ENCODE results near the gene IL34. TPM values are rescaled to one million over a fixed set of nuclear protein-coding genes. Genes with fewer than 3 reads are reported as not detected.
A peak's percentile ranks its signal among the peaks of the same experiment; 100 is the strongest.

Gene IL34
- polyA plus RNA-seq, 1 experiment = 3.0 TPM

DNA sequence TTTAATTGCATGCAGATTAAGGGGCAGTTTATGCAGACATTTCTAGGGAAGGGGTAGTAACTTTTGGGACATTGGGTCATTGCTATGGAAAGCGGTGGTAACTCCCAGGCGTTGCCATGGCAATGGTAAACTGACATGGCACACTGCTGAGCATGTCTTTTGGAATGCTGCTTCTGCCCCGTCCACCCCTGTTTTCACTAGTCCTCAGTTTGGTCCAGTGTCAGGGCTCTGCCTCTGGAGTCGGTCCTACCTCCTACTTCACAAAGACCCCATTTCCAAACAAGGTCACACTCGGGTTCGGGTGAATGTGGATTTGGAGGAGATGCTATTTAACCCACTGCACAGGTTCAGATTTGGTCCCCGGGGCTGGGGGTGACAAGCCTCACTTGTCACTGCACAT lies 2.9 kb downstream of the IL34 start:
- Histone ChIP-seq H3K4me3 (ENCODE audit: low read depth, low read length) (no peak overlapping the region), H3K27me3 (ENCODE audit: control insufficient read depth, insufficient read depth, low read length) (no peaks in the 10 kb centered on the region), H3K27ac (ENCODE audit: low read depth, low read length) (no peak overlapping the region), H3K9me3 (ENCODE audit: control insufficient read depth, insufficient read depth, low read length) (no peaks in the 10 kb centered on the region; the same call in 1 of the 2 replicates)
- ChIA-PET POLR2A (no interaction called here), CTCF (no interaction called here)
- TF ChIP-seq CTCF (IDR thresholded peaks at IDR 0.05; ENCODE audit: low read depth, low read length) = no peak
- no peak for DNase-seq (ENCODE audit: low read depth, low spot score)

- CTCF ChIA-PET = interaction anchor here (1.1 kb wide), 1 partner anchor 11 kb away, joined by 4 read pairs; no protein-coding TSS in a partner anchor
- H3K27ac ChIP-seq (ENCODE audit: low read depth, low read length) = no peak overlapping the region
- H3K27me3 ChIP-seq (ENCODE audit: control insufficient read depth, insufficient read depth, low read length) = no peaks in the 10 kb centered on the region
- H3K9me3 ChIP-seq (ENCODE audit: control insufficient read depth, insufficient read depth, low read length) = no peaks in the 10 kb centered on the region; the same call in 1 of the 2 replicates
- TF ChIP-seq CTCF (IDR thresholded peaks at IDR 0.05; ENCODE audit: low read depth, low read length) = no peak
- H3K4me3 ChIP-seq (ENCODE audit: low read depth, low read length) = no peak overlapping the region
- POLR2A ChIA-PET = no interaction called here
- DNase-seq (ENCODE audit: low read depth, low spot score) = no peak
Measured at GRCh38 chr16:70650216-70650615, 3.9 kb downstream of the IL34 start.

DNA sequence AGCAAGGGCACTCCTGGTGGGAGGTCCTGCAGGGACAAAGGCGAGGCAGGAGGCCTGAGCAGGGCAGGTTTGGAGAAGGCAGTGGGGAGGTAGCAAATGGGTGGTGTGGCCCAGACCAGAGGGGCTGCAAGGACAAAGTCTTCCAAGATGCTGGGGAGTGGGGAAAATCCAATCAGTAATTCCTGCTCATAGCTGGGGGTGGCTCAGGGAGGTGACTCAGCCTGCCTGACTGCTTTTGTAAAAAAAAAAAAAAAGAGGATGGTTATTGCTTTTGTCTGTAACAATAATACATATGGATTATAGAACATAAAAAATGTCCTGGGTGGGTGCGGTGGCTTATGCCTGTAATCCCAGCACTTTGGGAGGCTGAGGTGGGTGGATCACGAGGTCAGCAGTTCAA lies 5.2 kb downstream of the IL34 start:
- DNase-seq (ENCODE audit: low read depth, low spot score) = no peak
- Histone ChIP-seq H3K27me3 (ENCODE audit: control insufficient read depth, insufficient read depth, low read length) (no peaks in the 10 kb centered on the region), H3K27ac (ENCODE audit: low read depth, low read length) (peak overlapping the region; percentile 21), H3K9me3 (ENCODE audit: control insufficient read depth, insufficient read depth, low read length) (no peaks in the 10 kb centered on the region; the same call in 1 of the 2 replicates), H3K4me3 (ENCODE audit: low read depth, low read length) (no peak overlapping the region)
- ChIA-PET POLR2A (interaction anchor here (0.6 to 1.5 kb wide), 3 partner anchors 73 to 362 kb away, joined by 3 to 9 read pairs (median 3); partner anchors contain the start of gene AARS1), CTCF (interaction anchor here (0.6 to 5.9 kb wide), 4 partner anchors 87 to 337 kb away, joined by 3 to 58 read pairs (median 12); no protein-coding TSS in a partner anchor)
- no peak for TF ChIP-seq CTCF (IDR thresholded peaks at IDR 0.05; ENCODE audit: low read depth, low read length)

DNA sequence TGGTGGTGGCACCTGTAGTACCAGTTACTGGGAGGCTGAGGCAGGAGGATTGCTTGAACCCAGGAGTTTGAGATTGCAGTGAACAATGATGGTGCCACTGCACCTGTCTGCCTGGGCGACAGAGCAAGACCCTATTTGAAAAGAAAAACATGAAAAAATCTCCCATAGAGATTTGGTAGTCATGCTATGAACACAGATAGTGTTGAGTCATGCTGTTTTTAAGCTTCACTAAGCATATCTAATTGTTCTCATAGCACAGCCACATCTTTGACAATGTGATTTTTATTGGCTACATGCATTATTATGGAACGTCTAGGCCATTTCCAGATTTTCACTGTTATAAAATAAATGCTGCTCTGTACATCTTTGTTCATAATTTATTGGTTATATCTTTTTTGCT lies 6.0 kb downstream of the IL34 start:
- ChIA-PET CTCF (interaction anchor here (1.0 to 5.9 kb wide), 11 partner anchors 25 to 284 kb away, joined by 3 to 58 read pairs (median 10); no protein-coding TSS in a partner anchor), POLR2A (interaction anchor here (1.5 kb wide), 1 partner anchor 363 kb away, joined by 3 read pairs; the partner anchor contains the start of gene AARS1)
- Histone ChIP-seq H3K9me3 (ENCODE audit: control insufficient read depth, insufficient read depth, low read length) (no peaks in the 10 kb centered on the region), H3K27me3 (ENCODE audit: control insufficient read depth, insufficient read depth, low read length) (no peaks in the 10 kb centered on the region), H3K27ac (ENCODE audit: low read depth, low read length) (no peak overlapping the region), H3K4me3 (ENCODE audit: low read depth, low read length) (no peak overlapping the region)
- DNase-seq (ENCODE audit: low read depth, low spot score) = no peak
- TF ChIP-seq CTCF (IDR thresholded peaks at IDR 0.05; ENCODE audit: low read depth, low read length) = no peak

- no peak for DNase-seq (ENCODE audit: low read depth, low spot score)
- H3K4me3 ChIP-seq (ENCODE audit: low read depth, low read length) = no peak overlapping the region
- no peak overlapping the region for H3K27ac ChIP-seq (ENCODE audit: low read depth, low read length)
- no peaks in the 10 kb centered on the region for H3K27me3 ChIP-seq (ENCODE audit: control insufficient read depth, insufficient read depth, low read length)
- ChIA-PET POLR2A (interaction anchor here (0.6 to 1.6 kb wide), 6 partner anchors 83 to 375 kb away, joined by 3 to 6 read pairs (median 3); partner anchors contain the start of gene DDX19A), CTCF (interaction anchor here (0.7 to 5.9 kb wide), 32 partner anchors 8 to 323 kb away, joined by 3 to 58 read pairs (median 6); no protein-coding TSS in a partner anchor)
- no peak for TF ChIP-seq CTCF (IDR thresholded peaks at IDR 0.05; ENCODE audit: low read depth, low read length)
- no peaks in the 10 kb centered on the region for H3K9me3 ChIP-seq (ENCODE audit: control insufficient read depth, insufficient read depth, low read length)
Measured at GRCh38 chr16:70653406-70653805, 7.0 kb downstream of the IL34 start.
